HG03565 (cell line): ENCODE results near the gene ZBTB24.
"Not testable (repeated sequence)": the region's sequence is repeated elsewhere in the genome, so short reads cannot be mapped to it uniquely, and the experiment has no call there.

Experiments
- ATAC-seq: cut with Tn5 transposase; IDR thresholded peaks from one replicate; pipeline ENCODE4 v1.9.1; 2021; ENCODE audit warnings: mild to moderate bottlenecking, moderate library complexity; ENCODE audit not compliant: unreplicated experiment

The ZBTB24 gene

GRCh38 chr6:109482905-109483734 is at the start of gene ZBTB24:
ZBTB24 (minus strand) TSS chr6:109483219; CDS start chr6:109482026, 1,193 bp downstream.
- peak; percentile 86 for ATAC-seq

- ATAC-seq, result no peak
Measured at GRCh38 chr6:109531446-109531845, 48.4 kb upstream of the ZBTB24 start.

GRCh38 chr6:109527989-109528388 is 45.0 kb upstream of the ZBTB24 start:
- ATAC-seq, result no peak

GRCh38 chr6:109526905-109527628 is 44.0 kb upstream of the ZBTB24 start:
- ATAC-seq, result no peak

DNA sequence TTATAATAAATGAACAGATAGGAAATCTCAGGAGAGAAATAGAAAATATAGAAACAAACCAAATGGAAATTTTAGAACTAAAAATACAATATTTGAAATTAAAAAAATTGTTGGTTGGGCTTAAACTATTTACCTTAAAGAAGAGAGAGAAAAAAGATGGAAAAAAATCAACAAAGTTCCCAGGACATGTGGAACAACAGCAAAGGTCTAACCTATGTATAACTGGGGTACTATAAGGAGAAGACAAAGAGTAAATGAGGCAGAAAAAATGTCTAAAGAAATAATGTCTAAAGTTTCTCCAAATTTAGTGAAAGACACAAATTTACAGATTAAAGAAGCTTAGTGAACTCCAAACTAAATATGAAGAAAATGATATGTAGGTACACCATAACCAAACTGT is 41.1 kb upstream of the ZBTB24 start:
- no peak for ATAC-seq

DNA sequence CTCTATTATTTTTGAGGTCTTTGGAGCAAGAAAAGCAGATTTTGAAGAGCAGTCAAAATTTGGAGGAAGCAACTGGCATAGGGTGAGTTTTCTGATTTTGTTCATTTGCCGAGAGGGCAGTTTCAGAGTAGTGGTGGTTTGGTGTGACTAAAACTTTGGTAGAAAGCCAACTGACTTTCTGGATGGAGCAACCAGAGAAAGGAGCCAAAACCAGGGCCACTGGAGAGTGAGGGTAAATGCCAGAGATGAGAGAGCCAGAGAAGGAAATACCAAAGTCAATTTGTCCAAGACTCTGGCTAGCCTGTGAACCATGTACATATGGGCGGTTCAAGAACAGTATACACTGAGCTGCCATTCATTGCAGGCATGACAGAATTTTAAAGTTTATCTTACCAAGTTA is 40.5 kb upstream of the ZBTB24 start:
- no peak for ATAC-seq

GRCh38 chr6:109521080-109521479 is 38.1 kb upstream of the ZBTB24 start:
- ATAC-seq, result no peak

DNA sequence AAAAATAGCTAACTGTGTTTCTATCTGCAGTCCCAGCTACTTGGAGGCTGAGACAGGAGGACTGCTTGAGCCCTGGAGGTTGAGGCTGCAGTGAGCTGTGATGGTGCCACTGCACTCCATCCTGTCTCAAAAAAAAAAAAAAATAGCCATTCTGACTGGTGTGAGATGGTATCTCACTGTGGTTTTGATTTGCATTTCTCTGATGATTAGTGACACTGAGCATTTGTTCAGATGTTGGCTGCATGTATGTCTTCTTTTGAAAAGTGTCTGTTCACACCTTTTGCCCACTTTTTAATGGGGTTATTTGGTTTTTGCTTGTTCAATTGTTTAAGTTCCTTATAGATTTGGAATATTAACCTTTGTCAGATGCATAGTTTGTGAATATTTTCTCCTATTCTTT is 36.6 kb upstream of the ZBTB24 start:
- not testable (repeated sequence) for ATAC-seq

DNA sequence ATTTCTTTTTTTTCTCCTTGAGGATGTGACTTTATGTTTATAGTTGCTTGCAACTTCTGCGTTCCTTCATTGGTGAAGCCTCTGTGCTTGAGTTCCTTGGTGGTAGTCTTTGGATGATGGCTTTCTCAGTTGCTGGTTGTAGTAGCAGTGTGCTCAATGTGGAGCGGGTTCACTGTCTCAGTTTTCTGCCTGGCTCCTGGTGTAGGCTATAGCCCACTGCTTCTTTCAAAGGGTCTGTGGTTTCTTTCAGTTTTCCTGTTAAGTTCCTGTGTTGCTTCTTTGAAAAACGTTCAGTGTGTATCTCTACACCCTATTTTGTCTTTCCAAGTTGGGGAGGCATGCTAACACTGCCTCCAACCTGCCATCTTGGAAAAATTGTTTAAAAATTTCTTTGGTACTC is 33.9 kb upstream of the ZBTB24 start:
- no peak for ATAC-seq

GRCh38 chr6:109515781-109516409 is 32.9 kb upstream of the ZBTB24 start:
- ATAC-seq, result no peak

GRCh38 chr6:109514946-109515345 is 31.9 kb upstream of the ZBTB24 start:
- ATAC-seq, result no peak

DNA sequence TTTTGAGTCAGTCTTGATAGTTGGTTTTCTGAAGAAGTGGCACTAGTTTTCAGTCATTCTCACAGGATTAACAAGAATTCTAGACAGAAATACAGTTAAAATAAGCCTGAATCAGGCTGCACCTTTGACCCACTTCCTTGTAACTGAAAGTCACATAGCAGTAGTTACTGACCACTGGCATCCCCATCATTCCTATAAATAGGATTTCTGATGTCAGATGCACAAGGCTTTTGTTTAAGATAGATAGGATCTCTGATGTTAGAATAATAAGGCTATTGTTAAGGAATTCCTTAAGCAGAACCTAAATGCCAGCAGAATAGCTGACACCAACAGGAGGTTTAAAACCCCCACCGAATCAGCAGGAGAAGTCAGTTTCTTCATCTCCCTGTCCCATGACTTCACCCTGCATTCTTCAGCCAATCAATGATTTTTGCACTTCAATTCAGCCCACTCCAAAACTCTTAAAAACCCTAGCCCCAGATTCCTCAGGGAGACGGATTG is 30.6 kb upstream of the ZBTB24 start:
- no peak for ATAC-seq

DNA sequence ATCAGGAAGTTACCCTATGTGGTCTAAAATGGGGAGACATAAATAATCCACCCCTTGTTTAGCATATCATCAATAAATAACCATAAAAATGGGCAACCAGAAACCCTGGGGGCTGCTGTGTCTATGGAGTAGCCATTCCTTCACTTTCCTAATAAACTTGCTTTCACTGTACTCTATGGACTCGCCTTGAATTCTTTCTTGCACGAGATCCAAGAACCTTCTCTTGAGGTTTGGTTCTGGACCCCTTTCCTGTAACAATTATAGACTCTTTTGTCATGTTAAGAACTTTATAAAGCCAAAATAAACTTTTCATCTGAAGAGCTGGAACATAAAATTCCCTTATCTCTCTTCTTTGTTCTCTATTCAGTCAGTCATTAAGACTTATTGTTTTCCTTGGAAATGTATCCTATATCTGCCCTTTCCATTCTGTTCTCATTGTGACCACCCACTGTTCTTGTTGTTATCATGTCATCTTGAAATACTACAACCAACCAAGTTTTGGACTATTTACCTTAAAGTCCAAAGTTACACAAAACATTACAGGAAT is 29.3 kb upstream of the ZBTB24 start:
- no peak for ATAC-seq

- no peak for ATAC-seq
Measured at GRCh38 chr6:109511832-109512231, 28.8 kb upstream of the ZBTB24 start.

DNA sequence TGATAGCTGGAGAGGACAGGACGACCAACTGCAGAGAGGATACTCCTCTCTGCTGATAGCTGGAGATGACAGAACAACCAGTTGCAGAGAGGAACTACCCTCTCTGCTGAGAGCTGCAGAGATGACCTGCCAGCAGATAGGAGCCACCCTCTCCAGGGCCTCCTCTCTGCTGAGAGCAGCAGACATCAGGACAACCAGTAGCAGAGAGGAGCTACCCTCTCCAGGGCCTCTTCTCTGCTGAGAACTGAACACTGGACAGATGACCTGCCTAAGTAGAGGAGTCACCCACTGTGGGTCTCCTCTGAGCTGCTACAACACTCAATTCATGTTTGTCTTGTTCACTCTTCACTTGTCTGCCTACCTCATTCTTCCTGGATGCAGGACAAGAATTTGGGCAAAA is 27.3 kb upstream of the ZBTB24 start:
- ATAC-seq, result no peak

GRCh38 chr6:109508166-109508860 is 25.3 kb upstream of the ZBTB24 start:
- ATAC-seq, result no peak

DNA sequence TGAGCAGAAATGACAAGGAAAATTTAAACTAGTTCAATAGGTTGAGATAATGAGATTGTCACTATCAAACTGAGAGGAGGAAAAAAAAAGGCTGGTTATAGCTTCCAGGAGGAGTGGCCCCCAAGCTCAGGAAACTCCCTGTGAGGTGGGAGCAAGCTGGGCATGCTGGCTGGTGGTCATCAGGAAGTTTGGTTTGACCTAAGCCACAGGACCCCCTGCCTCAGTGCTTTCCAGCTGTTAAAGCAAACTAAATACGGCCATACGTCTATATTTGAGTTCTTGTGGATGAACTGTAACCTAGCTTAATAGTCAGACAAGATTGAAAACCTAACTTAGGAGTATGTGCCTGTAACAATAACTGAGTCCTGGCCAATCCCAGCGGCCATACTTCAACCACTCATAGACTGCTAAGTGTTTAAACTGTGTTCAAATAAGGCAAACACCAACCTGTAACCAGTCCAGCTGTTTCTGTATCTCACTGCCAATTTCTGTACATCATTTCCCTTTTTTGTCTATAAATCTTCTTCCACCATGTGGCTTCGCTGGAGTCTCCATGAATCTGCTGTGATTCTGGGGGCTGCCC is 24.6 kb upstream of the ZBTB24 start:
- no peak for ATAC-seq

DNA sequence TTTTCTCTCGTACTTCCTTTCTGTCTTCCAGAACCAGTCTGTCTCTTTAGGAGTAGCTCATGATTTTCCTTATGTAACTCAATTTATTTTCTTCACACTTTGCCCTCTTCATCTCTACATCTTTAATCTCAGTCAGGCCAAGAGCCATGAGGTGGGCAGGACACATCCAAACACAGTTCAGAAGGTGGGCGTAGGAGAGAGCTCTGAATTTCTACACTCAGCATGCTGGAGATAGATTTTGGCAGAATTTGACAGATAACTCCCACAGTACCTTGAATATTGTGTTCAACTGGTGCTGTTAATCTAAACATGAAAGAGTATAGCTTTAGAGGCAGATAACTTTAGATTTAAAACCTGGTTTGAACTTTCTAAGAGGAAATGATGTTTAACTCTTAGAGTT is 23.8 kb upstream of the ZBTB24 start:
- ATAC-seq, result no peak

DNA sequence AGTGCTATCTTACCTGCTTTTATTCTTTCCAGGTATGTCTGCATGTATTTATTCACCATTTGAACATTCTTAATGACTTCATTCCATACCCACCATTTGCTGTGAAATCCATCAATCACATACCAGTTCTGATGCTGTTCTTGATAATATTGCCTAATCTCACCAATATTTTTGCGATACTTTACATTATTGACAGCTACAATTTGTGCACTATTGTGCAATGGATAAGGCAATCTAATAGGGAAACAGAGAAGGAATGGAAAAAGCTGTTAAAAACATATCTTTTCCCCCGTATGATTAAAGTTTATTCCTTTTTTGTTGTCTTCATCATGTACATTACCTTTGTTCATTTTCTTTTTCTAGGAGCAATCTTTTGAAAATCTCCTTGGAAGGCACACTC is 23.3 kb upstream of the ZBTB24 start:
- no peak for ATAC-seq
